B cell (primary cell): ENCODE results near the gene GNAT3. TPM values are rescaled to one million over a fixed set of nuclear protein-coding genes. Genes with fewer than 3 reads are reported as not detected.

Experiments used
- ATAC-seq: fragments of 200-7000 bp; cut with Tn5 transposase; one replicate; pipeline ENCODE4 v1.10.0; 2021; ENCODE audit warnings: low read depth, mild to moderate bottlenecking, moderate number of reproducible peaks, moderate library complexity
- CTCF ChIA-PET: fragments of 350-600 bp; sonication (Branson Sonifier 250); formaldehyde crosslinking; loops from one replicate; lab custom pipeline; 2021; ENCODE audit warnings: antibody characterized with exemption, inconsistent platforms; lab: Charles Lee
- POLR2A ChIA-PET: fragments of 350-600 bp; sonication (Branson Sonifier 250); formaldehyde crosslinking; loops from one replicate; lab custom pipeline; 2021; ENCODE audit warnings: antibody characterized with exemption; lab: Charles Lee
- DNase-seq: peaks from one replicate; pipeline ENCODE4 v3.0.0; 2013
- H2AFZ ChIP-seq: 2 replicates; pipeline ENCODE4 v1.6.1; 2012; ENCODE audit warnings: mild to moderate bottlenecking, low read depth, low read length; ENCODE audit not compliant: insufficient read depth, poor library complexity, severe bottlenecking
- H3K27ac ChIP-seq, 2 donors: 1 replicate in 1 of 2; 2 replicates in 1 of 2; pipeline ENCODE4 v1.5.1; 2012 to 2013; ENCODE audit warnings: low read length in 2 of 2, mild to moderate bottlenecking in 2 of 2, moderate library complexity in 1 of 2
- H3K27me3 ChIP-seq, 4 experiments: fragments of 200-600 bp in 1 of 4; sonication (generic) in 1 of 4; replicated peaks in 1 of 4; 1 replicate in 2 of 4; 2 replicates in 2 of 4; pipeline versions ENCODE4 v1.6.1 to v1.7.0; 2013 to 2016; ENCODE audit warnings: low read length in 3 of 4, mild to moderate bottlenecking in 2 of 4, mixed read lengths in 1 of 4, moderate library complexity in 1 of 4; ENCODE audit not compliant: insufficient read depth in 4 of 4, control insufficient read depth in 3 of 4; ENCODE audit errors: control extremely low read depth in 1 of 4
- H3K36me3 ChIP-seq, 2 experiments: replicated peaks in 1 of 2; 1 replicate in 1 of 2; 2 replicates in 1 of 2; pipeline versions ENCODE4 v1.6.1 to v1.7.1; 2013; ENCODE audit warnings: low read length in 1 of 2; ENCODE audit not compliant: insufficient read depth in 2 of 2, control insufficient read depth in 1 of 2; ENCODE audit errors: control extremely low read depth in 1 of 2, extremely low read depth in 1 of 2
- H3K4me1 ChIP-seq, 2 donors: fragments of 200-600 bp in 1 of 2; sonication (generic) in 1 of 2; 1 replicate in 1 of 2; 2 replicates in 1 of 2; pipeline versions ENCODE4 v1.5.1 to v1.6.1; 2013 to 2017; ENCODE audit warnings: low read length in 2 of 2; ENCODE audit not compliant: control insufficient read depth in 2 of 2, insufficient read depth in 2 of 2
- H3K4me2 ChIP-seq: replicated peaks from 2 replicates; pipeline ENCODE3; 2012; ENCODE audit warnings: mild to moderate bottlenecking, low read depth, low read length; ENCODE audit not compliant: poor library complexity, severe bottlenecking
- H3K4me3 ChIP-seq, 5 experiments: fragments of 200-600 bp in 1 of 5; sonication (generic) in 1 of 5; 1 replicate in 3 of 5; 2 replicates in 2 of 5; pipeline versions ENCODE4 v1.5.1 to v1.7.0; 2011 to 2016; ENCODE audit warnings: low read length in 4 of 5, mild to moderate bottlenecking in 4 of 5, low read depth in 2 of 5, control low read depth in 1 of 5, moderate library complexity in 1 of 5; ENCODE audit not compliant: insufficient read depth in 1 of 5; ENCODE audit errors: control extremely low read depth in 1 of 5, extremely low read depth in 1 of 5
- H3K79me2 ChIP-seq: fragments of 200-600 bp; sonication (generic); one replicate; pipeline ENCODE4 v1.6.0; 2016; ENCODE audit warnings: low read length; ENCODE audit not compliant: control insufficient read depth, insufficient read depth
- H3K9ac ChIP-seq: fragments of 200-600 bp; sonication (generic); 2 replicates; pipeline ENCODE4 v1.6.1; 2017; ENCODE audit warnings: mild to moderate bottlenecking, low read length, moderate library complexity
- H3K9me3 ChIP-seq, 3 donors: one replicate each; pipeline versions ENCODE4 v1.6.1 to v1.7.1; 2013; ENCODE audit warnings: low read length in 2 of 3; ENCODE audit not compliant: control insufficient read depth in 2 of 3, insufficient read depth in 1 of 3; ENCODE audit errors: control extremely low read depth in 1 of 3
- H4K20me1 ChIP-seq: 2 replicates; pipeline ENCODE4 v1.6.0; 2012; ENCODE audit warnings: mild to moderate bottlenecking, low read length; ENCODE audit not compliant: insufficient read depth, control insufficient read depth, poor library complexity, severe bottlenecking
- H3K27ac Mint-ChIP-seq: one replicate; pipeline ENCODE4 v1.8.0; 2021; ENCODE audit warnings: mixed read lengths
- H3K27me3 Mint-ChIP-seq: one replicate; pipeline ENCODE4 v1.8.0; 2021; ENCODE audit warnings: mixed read lengths
- H3K4me1 Mint-ChIP-seq: one replicate; pipeline ENCODE4 v1.8.0; 2021; ENCODE audit warnings: mixed read lengths
- H3K4me3 Mint-ChIP-seq: one replicate; pipeline ENCODE4 v1.8.0; 2021; ENCODE audit warnings: mixed read lengths
- H3K9me3 Mint-ChIP-seq: one replicate; pipeline ENCODE4 v1.8.0; 2022; ENCODE audit warnings: mixed read lengths; ENCODE audit not compliant: insufficient read depth
- EZH2 ChIP-seq: IDR thresholded peaks from 2 replicates; pipeline ENCODE4 v1.6.1; 2012; ENCODE audit warnings: borderline replicate concordance, low read depth, mild to moderate bottlenecking, moderate library complexity, low read length; ENCODE audit not compliant: insufficient read depth, poor library complexity, severe bottlenecking
- WGBS: methylation state at CpG from one replicate; pipeline ENCODE4 v1.1.5; 2013; ENCODE audit warnings: missing lambda C conversion rate; ENCODE audit not compliant: insufficient coverage; 5-methylcytosine and 5-hydroxymethylcytosine counted together
- intact Hi-C: fragments of 100-400 bp; cut with micrococcal nuclease; formaldehyde crosslinking; loops from one replicate; pipeline ENCODE4 v1.10.0; 2022
- polyA plus RNA-seq: library from polyadenylated mRNA; depleted of rRNA; stranded (reverse); fragments of >200 nt; gene quantifications from 2 replicates; pipeline ENCODE4 v1.2.3, GENCODE V29; 2012
- total RNA-seq, 2 donors: library from RNA; stranded (reverse); fragments of 120-200 nt in 1 of 2; gene quantifications; 1 replicate in 1 of 2; 2 replicates in 1 of 2; pipeline versions ENCODE4 v1.2.3 to v1.2.4, GENCODE V29; 2013 to 2022
- TF ChIP-seq, protein P1 (sequence below): fragments of 200-600 bp; IDR thresholded peaks from one replicate; pipeline ENCODE4 v1.8.0; 2022; ENCODE audit warnings: antibody characterized with exemption, mild to moderate bottlenecking

Gene GNAT3
- total and polyA plus RNA-seq, 2 donors (not counting 1 experiment from before 2014, with no cell fraction given), result not detected

GRCh38 chr7:80473751-80474150 lies 38.1 kb downstream of the GNAT3 start:
- no peak overlapping the region for H2AFZ ChIP-seq
- H3K36me3 ChIP-seq, result no peaks in the 10 kb centered on the region
- no peaks in the 10 kb centered on the region for H3K9me3 ChIP-seq
- no peaks in the 10 kb centered on the region for H3K4me1 ChIP-seq
- ChIA-PET CTCF (no interaction called here), POLR2A (no interaction called here)
- no peaks in the 10 kb centered on the region for H3K9me3 Mint-ChIP-seq
- no peaks in the 10 kb centered on the region for H3K79me2 ChIP-seq
- no peaks in the 10 kb centered on the region for H3K4me1 Mint-ChIP-seq
- TF ChIP-seq, protein P1, sequence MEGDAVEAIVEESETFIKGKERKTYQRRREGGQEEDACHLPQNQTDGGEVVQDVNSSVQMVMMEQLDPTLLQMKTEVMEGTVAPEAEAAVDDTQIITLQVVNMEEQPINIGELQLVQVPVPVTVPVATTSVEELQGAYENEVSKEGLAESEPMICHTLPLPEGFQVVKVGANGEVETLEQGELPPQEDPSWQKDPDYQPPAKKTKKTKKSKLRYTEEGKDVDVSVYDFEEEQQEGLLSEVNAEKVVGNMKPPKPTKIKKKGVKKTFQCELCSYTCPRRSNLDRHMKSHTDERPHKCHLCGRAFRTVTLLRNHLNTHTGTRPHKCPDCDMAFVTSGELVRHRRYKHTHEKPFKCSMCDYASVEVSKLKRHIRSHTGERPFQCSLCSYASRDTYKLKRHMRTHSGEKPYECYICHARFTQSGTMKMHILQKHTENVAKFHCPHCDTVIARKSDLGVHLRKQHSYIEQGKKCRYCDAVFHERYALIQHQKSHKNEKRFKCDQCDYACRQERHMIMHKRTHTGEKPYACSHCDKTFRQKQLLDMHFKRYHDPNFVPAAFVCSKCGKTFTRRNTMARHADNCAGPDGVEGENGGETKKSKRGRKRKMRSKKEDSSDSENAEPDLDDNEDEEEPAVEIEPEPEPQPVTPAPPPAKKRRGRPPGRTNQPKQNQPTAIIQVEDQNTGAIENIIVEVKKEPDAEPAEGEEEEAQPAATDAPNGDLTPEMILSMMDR, result no peak
- no peak for TF ChIP-seq EZH2
- WGBS, result 100% methylated on average over 1 of the region's 1 CpG
- H3K9ac ChIP-seq, result no peak overlapping the region
- no peaks in the 10 kb centered on the region for H3K27me3 Mint-ChIP-seq
- no peaks in the 10 kb centered on the region for H3K27me3 ChIP-seq
- no peak overlapping the region for H3K27ac ChIP-seq
- no peaks in the 10 kb centered on the region for H4K20me1 ChIP-seq
- intact Hi-C loops, result no loop called here
- H3K27ac Mint-ChIP-seq, result no peak overlapping the region
- H3K4me2 ChIP-seq, result no peak overlapping the region
- H3K4me3 ChIP-seq, result no peak overlapping the region
- no peak overlapping the region for H3K4me3 Mint-ChIP-seq
- ATAC-seq (no peak), DNase-seq (no peak)

GRCh38 chr7:80472491-80473200 lies 39.2 kb downstream of the GNAT3 start:
- H3K27me3 ChIP-seq, result no peaks in the 10 kb centered on the region
- H3K9me3 ChIP-seq, result no peaks in the 10 kb centered on the region
- 50% methylated on average over 1 of the region's 4 CpGs for WGBS
- Mint-ChIP-seq H3K9me3 (no peaks in the 10 kb centered on the region), H3K4me3 (no peak overlapping the region), H3K27ac (no peak overlapping the region), H3K27me3 (no peaks in the 10 kb centered on the region), H3K4me1 (no peaks in the 10 kb centered on the region)
- H3K36me3 ChIP-seq, result no peaks in the 10 kb centered on the region
- no peaks in the 10 kb centered on the region for H3K4me1 ChIP-seq
- no peaks in the 10 kb centered on the region for H3K79me2 ChIP-seq
- no peak overlapping the region for H3K9ac ChIP-seq
- POLR2A ChIA-PET, result no interaction called here
- no peaks in the 10 kb centered on the region for H4K20me1 ChIP-seq
- no peak overlapping the region for H3K4me3 ChIP-seq
- no peak for TF ChIP-seq EZH2
- TF ChIP-seq, protein P1, result no peak
- DNase-seq, result no peak
- ATAC-seq, result no peak
- CTCF ChIA-PET, result no interaction called here
- no peak overlapping the region for H3K4me2 ChIP-seq
- intact Hi-C loops, result no loop called here
- no peak overlapping the region for H2AFZ ChIP-seq
- no peak overlapping the region for H3K27ac ChIP-seq
